PC-9 (cell line): ENCODE measurements around the gene GABRG3. TPM values are rescaled to one million over a fixed set of nuclear protein-coding genes. Genes with fewer than 3 reads are reported as not detected.
"Not testable (repeated sequence)": the region's sequence is repeated elsewhere in the genome, so short reads cannot be mapped to it uniquely, and the experiment has no call there.

Experiments
- BruUV-seq: library from RNA; stranded (reverse); fragments of 400-500 nt; replicated peaks from 2 replicates; lab custom pipeline; 2021; lab: Mats Ljungman, UMichigan
- CTCF ChIA-PET: fragments of 300-600 bp; sonication (Branson Sonifier 250); formaldehyde crosslinking; loops from one replicate; lab custom pipeline; 2022; ENCODE audit warnings: antibody characterized with exemption; lab: Charles Lee
- POLR2A ChIA-PET: fragments of 300-600 bp; sonication (Branson Sonifier 250); formaldehyde crosslinking; loops from one replicate; lab custom pipeline; 2022; ENCODE audit warnings: antibody characterized with exemption; ENCODE audit not compliant: unreplicated experiment; lab: Charles Lee
- DNase-seq, 2 experiments: peaks; one replicate each; pipeline versions ENCODE4 v3.0.0 to v3.0.0-alpha.2; 2015 to 2022; ENCODE audit warnings: mixed read lengths in 1 of 2
- H2AFZ ChIP-seq: fragments of 200-600 bp; sonication (generic); 2 replicates; pipeline ENCODE4 v1.8.1; 2017; ENCODE audit warnings: antibody characterized with exemption
- H3F3A ChIP-seq: fragments of 200-600 bp; sonication (generic); 2 replicates; pipeline ENCODE4 v1.8.1; 2017; ENCODE audit warnings: antibody characterized with exemption, mild to moderate bottlenecking, low read depth; ENCODE audit not compliant: insufficient read depth
- H3K27ac ChIP-seq: fragments of 200-600 bp; sonication (generic); 2 replicates; pipeline ENCODE4 v1.6.1; 2016; ENCODE audit warnings: mixed run types
- H3K27me3 ChIP-seq: fragments of 200-600 bp; sonication (generic); 2 replicates; pipeline ENCODE4 v1.6.1; 2016; ENCODE audit warnings: low read depth, mixed run types; ENCODE audit not compliant: insufficient read depth
- H3K36me3 ChIP-seq: fragments of 200-600 bp; sonication (generic); 2 replicates; pipeline ENCODE4 v1.6.1; 2016; ENCODE audit warnings: low read depth, mixed run types
- H3K4me1 ChIP-seq: fragments of 200-600 bp; sonication (generic); replicated peaks from 2 replicates; pipeline ENCODE4 v1.6.1; 2016; ENCODE audit warnings: mixed run types; ENCODE audit not compliant: insufficient read depth
- H3K4me2 ChIP-seq: fragments of 200-600 bp; sonication (generic); 2 replicates; pipeline ENCODE4 v1.6.1; 2017; ENCODE audit warnings: mixed run types
- H3K4me3 ChIP-seq: fragments of 200-600 bp; sonication (generic); 2 replicates; pipeline ENCODE4 v1.6.1; 2016; ENCODE audit warnings: mixed run types
- H3K79me2 ChIP-seq: fragments of 200-600 bp; sonication (generic); 2 replicates; pipeline ENCODE4 v1.6.1; 2017; ENCODE audit warnings: low read depth, mixed run types
- H3K9me2 ChIP-seq: fragments of 200-600 bp; sonication (generic); 2 replicates; pipeline ENCODE4 v1.8.1; 2017; ENCODE audit warnings: mild to moderate bottlenecking; ENCODE audit not compliant: insufficient read depth
- H3K9me3 ChIP-seq: fragments of 200-600 bp; sonication (generic); 2 replicates; pipeline ENCODE4 v1.8.1; 2016; ENCODE audit warnings: low read depth; ENCODE audit not compliant: insufficient read depth
- H4K20me1 ChIP-seq: fragments of 200-600 bp; sonication (generic); 2 replicates; pipeline ENCODE4 v1.8.1; 2017; ENCODE audit not compliant: insufficient read depth
- EZH2 ChIP-seq: fragments of 200-600 bp; sonication (generic); IDR thresholded peaks from 2 replicates; pipeline ENCODE4 v1.8.0; 2017; ENCODE audit warnings: antibody characterized with exemption, low read depth
- intact Hi-C: fragments of 100-400 bp; cut with micrococcal nuclease; formaldehyde crosslinking; loops from one replicate; pipeline ENCODE4 v1.10.0; 2022; ENCODE audit not compliant: unreplicated experiment
- total RNA-seq: library from RNA; stranded (reverse); gene quantifications from 2 replicates; pipeline ENCODE4 v1.2.3, GENCODE V29; 2021
- TF ChIP-seq, protein P1 (sequence below): fragments of 200-600 bp; sonication (generic); conservative IDR thresholded peaks from 2 replicates; pipeline ENCODE4 v1.6.1; 2017; ENCODE audit warnings: mixed run types, antibody characterized with exemption, mild to moderate bottlenecking, moderate library complexity

The GABRG3 gene
- total RNA-seq, 1 experiment from 2014 or later: not detected

DNA sequence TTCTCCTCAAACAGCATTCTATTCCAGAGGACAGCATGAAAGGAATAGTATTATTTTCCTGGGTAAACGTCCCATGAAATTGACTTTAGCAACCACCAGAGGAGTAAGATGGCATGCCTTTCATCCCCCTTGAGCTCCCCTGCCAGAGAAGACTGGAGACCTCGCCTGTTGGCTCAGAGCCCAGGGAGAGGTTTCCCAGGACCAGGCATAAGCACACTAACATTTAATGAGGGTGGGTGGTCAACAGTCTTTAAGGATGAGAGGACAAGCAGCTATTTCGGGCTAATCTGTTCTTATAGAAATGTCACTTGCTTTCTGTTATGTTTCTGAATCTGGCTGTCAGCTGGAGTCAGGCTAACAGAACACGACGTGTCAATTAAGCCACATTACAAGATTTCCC lies 390.5 kb downstream of the GABRG3 start:
- intact Hi-C loops: no loop called here
- ChIA-PET CTCF (no interaction called here), POLR2A (no interaction called here)

DNA sequence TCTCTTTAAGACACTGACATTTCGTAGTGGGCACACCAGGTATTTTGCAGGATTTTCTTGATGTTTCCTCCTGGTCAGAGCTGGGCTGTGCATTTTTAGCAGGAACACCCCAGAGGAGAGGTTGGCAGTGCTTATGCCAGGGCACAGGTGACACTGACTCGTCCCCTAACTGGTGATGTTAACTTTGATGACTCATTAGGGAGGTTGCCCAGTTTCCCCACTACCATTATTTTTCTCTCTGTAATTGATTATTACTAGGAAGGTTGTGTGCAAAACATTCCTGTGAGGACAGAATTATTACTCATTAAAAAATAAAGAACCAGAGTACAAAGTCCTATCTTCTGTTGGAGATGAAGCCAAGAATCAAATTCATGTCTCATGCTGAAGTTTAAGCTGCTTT lies 394.5 kb downstream of the GABRG3 start:
- H3K9me2 ChIP-seq: no peaks in the 10 kb centered on the region
- no peaks in the 10 kb centered on the region for H4K20me1 ChIP-seq
- H3K79me2 ChIP-seq: no peaks in the 10 kb centered on the region
- intact Hi-C loops: no loop called here
- no peak overlapping the region for H3K4me3 ChIP-seq
- no peak overlapping the region for H3K4me2 ChIP-seq
- H3K9me3 ChIP-seq: no peaks in the 10 kb centered on the region
- BruUV-seq: no TSS peak
- H3F3A ChIP-seq: no peaks in the 10 kb centered on the region
- H3K27me3 ChIP-seq: no peaks in the 10 kb centered on the region
- no peaks in the 10 kb centered on the region for H3K4me1 ChIP-seq
- no peak overlapping the region for H3K27ac ChIP-seq
- CTCF ChIA-PET: no interaction called here
- H2AFZ ChIP-seq: no peak overlapping the region
- TF ChIP-seq, protein P1, sequence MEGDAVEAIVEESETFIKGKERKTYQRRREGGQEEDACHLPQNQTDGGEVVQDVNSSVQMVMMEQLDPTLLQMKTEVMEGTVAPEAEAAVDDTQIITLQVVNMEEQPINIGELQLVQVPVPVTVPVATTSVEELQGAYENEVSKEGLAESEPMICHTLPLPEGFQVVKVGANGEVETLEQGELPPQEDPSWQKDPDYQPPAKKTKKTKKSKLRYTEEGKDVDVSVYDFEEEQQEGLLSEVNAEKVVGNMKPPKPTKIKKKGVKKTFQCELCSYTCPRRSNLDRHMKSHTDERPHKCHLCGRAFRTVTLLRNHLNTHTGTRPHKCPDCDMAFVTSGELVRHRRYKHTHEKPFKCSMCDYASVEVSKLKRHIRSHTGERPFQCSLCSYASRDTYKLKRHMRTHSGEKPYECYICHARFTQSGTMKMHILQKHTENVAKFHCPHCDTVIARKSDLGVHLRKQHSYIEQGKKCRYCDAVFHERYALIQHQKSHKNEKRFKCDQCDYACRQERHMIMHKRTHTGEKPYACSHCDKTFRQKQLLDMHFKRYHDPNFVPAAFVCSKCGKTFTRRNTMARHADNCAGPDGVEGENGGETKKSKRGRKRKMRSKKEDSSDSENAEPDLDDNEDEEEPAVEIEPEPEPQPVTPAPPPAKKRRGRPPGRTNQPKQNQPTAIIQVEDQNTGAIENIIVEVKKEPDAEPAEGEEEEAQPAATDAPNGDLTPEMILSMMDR: no peak
- TF ChIP-seq EZH2: no peak
- POLR2A ChIA-PET: no interaction called here
- H3K36me3 ChIP-seq: no peaks in the 10 kb centered on the region
- DNase-seq: no peak

More for the DNA sequence above, 390.5 kb downstream of the GABRG3 start:
- Histone ChIP-seq H3K9me2 (no peaks in the 10 kb centered on the region), H3K4me1 (no peaks in the 10 kb centered on the region), H3K9me3 (no peaks in the 10 kb centered on the region), H2AFZ (no peak overlapping the region), H3K79me2 (no peaks in the 10 kb centered on the region), H3K4me3 (no peak overlapping the region), H3F3A (no peaks in the 10 kb centered on the region), H3K27me3 (no peaks in the 10 kb centered on the region), H4K20me1 (no peaks in the 10 kb centered on the region), H3K36me3 (no peaks in the 10 kb centered on the region), H3K4me2 (no peak overlapping the region), H3K27ac (no peak overlapping the region)
- no peak for DNase-seq
- BruUV-seq: no TSS peak
- TF ChIP-seq, protein P1: no peak
- TF ChIP-seq EZH2: no peak

DNA sequence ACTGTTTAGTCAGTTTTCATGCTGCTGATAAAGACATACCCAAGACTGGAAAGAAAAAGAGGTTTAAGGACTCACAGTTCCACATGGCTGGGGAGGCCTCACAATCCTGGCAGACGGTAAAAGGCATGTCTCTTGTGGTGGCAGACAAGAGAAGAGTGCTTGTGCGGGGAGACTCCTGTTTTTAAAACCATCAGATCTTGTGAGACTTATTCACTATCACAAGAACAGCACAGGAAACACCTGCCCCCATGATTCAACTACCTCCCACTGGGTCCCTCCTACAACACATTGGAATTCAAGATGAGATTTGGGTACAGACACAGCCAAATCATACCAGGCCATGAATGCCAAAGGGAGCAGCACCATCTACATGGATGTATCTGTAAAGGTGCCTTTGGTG lies 406.4 kb downstream of the GABRG3 start:
- H2AFZ ChIP-seq, H3K4me2 ChIP-seq, intact Hi-C loops, H3K4me1 ChIP-seq, BruUV-seq, H3K27me3 ChIP-seq, H3F3A ChIP-seq, DNase-seq, CTCF ChIA-PET, H3K79me2 ChIP-seq, H3K9me2 ChIP-seq, H3K36me3 ChIP-seq, H3K4me3 ChIP-seq, H4K20me1 ChIP-seq, H3K27ac ChIP-seq, H3K9me3 ChIP-seq, POLR2A ChIA-PET: not testable (repeated sequence)

DNA sequence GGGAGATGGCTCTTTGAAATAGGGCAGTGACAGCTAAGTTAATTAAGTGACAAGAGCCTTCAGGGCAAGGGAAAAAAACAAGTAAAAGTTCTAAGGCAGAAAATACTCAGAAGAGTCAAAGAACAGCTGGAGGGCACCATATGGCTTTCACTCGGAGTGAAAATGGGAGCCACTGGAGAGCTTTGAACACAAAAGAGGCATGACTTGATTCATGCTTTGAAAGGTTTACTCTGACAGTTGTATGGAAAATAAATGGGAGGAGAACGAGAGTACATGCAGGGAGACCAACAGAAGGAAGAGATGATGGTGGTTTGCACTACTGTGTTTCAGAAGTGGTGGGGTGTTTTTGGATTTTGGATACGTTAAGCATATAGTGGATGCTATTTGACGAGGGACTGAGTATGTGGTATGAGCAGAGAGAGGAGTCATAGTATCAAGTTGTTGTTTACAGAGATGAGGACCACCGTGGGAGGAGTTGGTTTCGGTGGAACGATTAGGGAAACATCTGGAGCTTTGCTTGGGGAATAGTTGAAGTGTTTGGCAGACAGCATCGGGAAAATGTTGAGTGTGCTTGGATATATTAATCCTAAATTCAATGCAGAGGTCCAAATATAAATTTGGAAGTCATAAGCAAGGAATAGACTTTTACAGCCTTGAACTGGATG lies 411.5 kb downstream of the GABRG3 start:
- no peaks in the 10 kb centered on the region for H4K20me1 ChIP-seq
- H2AFZ ChIP-seq: no peak overlapping the region
- TF ChIP-seq, protein P1: no peak
- TF ChIP-seq EZH2: no peak
- no peak overlapping the region for H3K4me3 ChIP-seq
- H3K9me2 ChIP-seq: no peaks in the 10 kb centered on the region
- CTCF ChIA-PET: no interaction called here
- POLR2A ChIA-PET: no interaction called here
- 0 out of 2 replicates have a peak, but pooled peaks cover 2% of the 10 kb centered on the region for H3K27me3 ChIP-seq
- H3K36me3 ChIP-seq: no peaks in the 10 kb centered on the region
- no peaks in the 10 kb centered on the region for H3K9me3 ChIP-seq
- H3F3A ChIP-seq: no peaks in the 10 kb centered on the region
- H3K27ac ChIP-seq: no peak overlapping the region
- no peaks in the 10 kb centered on the region for H3K4me1 ChIP-seq
- H3K79me2 ChIP-seq: no peaks in the 10 kb centered on the region
- no peak overlapping the region for H3K4me2 ChIP-seq
- BruUV-seq: no TSS peak
- DNase-seq: no peak
- intact Hi-C loops: no loop called here
